ENCODE results near the gene SPACDR. TPM values are rescaled to one million over a fixed set of nuclear protein-coding genes. Genes with fewer than 3 reads are reported as not detected.

The SPACDR gene
- total RNA-seq, 4 donors from 2014 or later, result 0.68 TPM; not detected in 3

DNA sequence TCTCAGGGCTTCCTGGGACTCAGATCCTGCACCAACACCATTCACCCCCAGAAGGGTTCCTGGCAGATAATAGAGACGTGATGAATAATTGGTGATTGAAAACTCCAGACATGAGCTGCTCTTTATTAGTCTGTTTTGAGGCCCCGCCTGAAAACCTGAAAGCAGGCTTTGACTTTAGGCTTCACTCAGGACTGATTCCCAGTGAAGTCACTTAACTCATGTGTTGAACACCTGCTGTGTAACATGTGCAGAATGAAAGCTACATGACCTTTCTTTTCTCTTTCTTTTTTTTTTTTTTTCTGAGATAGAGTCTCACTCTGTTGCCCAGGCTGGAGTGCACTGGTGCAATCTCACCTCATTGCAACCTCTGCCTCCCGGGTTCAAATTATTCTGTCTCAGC lies 8.9 kb downstream of the SPACDR start:
- TF ChIP-seq, protein P1, sequence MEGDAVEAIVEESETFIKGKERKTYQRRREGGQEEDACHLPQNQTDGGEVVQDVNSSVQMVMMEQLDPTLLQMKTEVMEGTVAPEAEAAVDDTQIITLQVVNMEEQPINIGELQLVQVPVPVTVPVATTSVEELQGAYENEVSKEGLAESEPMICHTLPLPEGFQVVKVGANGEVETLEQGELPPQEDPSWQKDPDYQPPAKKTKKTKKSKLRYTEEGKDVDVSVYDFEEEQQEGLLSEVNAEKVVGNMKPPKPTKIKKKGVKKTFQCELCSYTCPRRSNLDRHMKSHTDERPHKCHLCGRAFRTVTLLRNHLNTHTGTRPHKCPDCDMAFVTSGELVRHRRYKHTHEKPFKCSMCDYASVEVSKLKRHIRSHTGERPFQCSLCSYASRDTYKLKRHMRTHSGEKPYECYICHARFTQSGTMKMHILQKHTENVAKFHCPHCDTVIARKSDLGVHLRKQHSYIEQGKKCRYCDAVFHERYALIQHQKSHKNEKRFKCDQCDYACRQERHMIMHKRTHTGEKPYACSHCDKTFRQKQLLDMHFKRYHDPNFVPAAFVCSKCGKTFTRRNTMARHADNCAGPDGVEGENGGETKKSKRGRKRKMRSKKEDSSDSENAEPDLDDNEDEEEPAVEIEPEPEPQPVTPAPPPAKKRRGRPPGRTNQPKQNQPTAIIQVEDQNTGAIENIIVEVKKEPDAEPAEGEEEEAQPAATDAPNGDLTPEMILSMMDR (IDR thresholded peaks at IDR 0.05; ENCODE audit: low read depth), result no peak

DNA sequence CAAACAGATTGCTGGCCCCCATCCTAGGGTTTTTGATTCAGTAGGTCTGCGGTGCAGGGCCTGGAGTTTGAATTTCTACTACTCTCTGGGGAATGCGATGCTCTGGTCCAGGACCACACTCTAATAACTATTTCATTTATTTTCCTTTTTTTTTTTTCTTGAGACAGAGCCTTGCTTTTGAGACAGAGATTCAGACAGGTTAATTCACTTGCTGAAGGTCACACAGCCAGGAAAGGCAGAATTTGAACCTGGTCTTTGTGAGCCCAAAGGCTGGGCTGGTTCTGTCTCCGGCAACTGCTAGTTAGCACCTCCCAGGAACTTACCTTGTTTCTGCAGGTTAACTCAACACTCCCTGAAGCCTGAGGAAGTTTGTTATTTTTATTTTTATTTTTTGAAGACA lies 11.5 kb downstream of the SPACDR start:
- TF ChIP-seq, protein P1 (IDR thresholded peaks at IDR 0.05; ENCODE audit: low read depth), result no peak

DNA sequence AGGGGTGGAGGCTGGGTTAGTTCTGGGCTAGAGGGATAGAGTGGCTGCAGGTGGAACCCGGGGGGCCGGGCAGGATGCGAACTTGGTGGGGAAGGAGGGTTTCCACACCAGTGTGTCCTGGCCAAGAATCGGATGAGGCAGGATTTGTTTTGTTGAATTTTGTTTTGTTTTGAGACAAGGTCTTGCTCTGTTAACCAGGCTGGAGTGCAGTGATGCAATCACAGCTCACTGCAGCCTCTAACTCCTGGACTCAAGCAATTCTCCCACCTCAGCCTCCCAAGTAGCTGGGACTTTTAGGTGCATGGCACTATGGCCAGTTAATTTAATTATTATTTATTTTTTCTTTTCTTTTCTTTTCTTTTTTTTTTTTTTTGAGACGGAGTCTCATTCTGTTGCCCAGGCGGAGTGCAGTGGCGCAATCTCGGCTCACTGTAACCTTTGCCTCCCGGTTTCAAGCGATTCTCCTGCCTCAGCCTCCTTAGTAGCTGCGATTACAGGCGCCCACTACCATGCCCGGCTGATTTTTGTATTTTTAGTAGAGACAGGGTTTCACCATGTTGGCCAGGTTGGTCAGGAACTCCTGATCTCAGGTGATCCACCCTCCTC lies 14.8 kb downstream of the SPACDR start:
- TF ChIP-seq, protein P1 (IDR thresholded peaks at IDR 0.05; ENCODE audit: low read depth), result no peak

DNA sequence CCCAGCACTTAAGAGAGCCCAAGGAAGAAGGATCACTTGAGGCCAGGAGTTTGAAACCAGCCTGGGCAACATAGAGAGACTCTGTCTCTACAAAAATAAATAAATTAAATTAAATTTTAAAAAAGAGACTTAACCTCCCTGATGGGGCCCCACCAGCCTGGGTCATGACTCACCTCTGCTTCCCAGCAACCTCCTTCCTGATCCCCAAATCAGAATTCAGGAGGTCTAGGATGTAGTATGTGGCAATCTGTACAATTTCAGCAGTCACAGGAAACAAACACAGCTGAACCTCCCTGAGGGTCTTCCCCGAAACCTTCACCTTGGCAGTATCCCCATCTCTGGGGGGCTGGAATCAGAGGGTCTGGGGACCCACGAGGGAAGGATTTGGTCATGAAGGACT lies 18.0 kb downstream of the SPACDR start:
- TF ChIP-seq, protein P1 (IDR thresholded peaks at IDR 0.05; ENCODE audit: low read depth), result no peak

DNA sequence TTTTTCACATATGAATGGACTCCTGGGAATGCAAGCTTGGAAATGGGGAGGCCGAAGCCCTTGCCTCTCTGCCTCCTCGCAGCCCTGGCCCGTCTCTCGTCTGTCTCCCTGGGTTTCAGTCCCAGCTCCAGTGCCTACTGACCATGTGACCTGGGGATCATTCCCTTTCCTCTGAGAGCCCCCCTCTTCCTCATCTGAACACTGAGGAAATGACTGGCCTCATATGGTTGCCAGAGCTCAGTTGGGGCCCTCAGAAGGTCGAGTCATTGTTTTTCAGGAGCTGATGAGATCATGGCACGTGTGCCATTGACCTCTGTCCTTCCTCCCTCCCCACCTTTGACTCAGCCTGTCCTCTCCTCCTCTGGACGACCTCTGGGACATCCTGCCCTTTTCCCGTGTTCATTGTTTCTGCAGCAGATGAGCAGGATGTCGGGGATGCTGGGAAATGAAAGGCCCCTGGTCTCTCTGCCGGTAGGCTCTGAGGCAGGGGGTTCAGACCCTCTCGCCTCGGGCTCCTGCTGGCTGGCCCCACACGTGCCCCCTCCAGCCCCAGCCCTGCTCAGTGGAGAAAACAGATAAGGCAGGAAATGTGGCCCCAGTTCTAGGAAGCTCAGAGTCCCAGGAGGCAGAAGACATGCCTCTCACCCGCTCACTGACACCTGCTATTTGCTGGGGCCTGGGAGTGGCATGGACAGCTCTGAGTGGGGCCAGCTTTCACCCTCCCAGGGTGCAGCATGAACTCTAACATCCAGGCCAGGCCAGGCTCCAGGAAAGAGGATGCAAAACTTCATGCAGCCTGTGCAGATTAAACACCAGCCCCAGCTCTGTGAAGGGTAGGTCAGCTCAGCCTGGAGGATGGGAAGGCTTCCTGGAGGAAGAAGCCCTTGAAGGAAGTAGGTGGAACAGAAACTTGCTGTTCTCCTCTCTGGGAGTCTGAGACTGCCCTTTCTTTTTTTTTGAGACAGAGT lies 19.5 kb downstream of the SPACDR start:
- TF ChIP-seq, protein P1 (IDR thresholded peaks at IDR 0.05; ENCODE audit: low read depth), result no peak

DNA sequence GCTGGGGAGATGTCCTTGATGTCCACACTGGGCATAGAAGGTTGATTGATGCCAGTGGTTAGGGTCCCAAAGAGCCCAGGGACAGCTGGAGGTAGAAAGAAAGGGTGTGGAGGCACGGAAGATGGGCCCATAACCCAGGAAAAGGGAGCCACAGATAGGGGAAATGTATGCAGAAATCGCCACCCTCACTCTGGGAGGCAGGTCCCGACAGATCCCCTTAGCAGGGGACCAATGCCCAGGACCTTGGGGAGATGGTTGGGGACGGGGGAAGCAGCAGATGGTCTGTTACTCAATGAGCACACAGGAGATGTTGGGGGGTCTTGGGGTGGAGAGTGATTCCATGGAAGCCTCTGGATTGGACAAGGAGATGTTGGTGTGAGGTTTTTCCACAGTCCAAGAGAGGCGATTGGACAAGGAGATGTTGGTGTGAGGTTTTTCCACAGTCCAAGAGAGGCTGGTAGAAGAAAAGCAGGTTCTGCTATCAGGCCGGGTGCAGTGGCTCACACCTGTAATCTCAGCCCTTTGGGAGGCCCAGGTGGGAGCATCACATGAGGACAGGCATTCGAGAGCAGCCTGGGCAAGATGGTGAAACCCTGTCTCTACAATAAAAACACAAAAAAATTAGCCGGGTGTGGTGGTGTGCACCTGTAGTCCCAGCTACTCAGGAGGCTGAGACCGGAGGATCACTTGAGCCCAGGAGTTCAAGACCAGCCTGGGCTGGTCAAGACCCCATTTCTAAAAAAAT lies 20.8 kb downstream of the SPACDR start:
- TF ChIP-seq, protein P1 (IDR thresholded peaks at IDR 0.05; ENCODE audit: low read depth), result no peak
